ENCODE measurements around the gene NDFIP1.

The NDFIP1 gene

GRCh38 chr5:142091922-142092321 is 16.7 kb upstream of the NDFIP1 start:
- no peak for DNase-seq (ENCODE audit: low read depth)

- no peak for DNase-seq (ENCODE audit: low read depth)
These were observed 13.5 kb upstream of the NDFIP1 start for GRCh38 chr5:142095035-142095434.

- peak; percentile 60 for DNase-seq (ENCODE audit: low read depth)
These were observed 12.8 kb upstream of the NDFIP1 start for GRCh38 chr5:142095651-142096330.

DNA sequence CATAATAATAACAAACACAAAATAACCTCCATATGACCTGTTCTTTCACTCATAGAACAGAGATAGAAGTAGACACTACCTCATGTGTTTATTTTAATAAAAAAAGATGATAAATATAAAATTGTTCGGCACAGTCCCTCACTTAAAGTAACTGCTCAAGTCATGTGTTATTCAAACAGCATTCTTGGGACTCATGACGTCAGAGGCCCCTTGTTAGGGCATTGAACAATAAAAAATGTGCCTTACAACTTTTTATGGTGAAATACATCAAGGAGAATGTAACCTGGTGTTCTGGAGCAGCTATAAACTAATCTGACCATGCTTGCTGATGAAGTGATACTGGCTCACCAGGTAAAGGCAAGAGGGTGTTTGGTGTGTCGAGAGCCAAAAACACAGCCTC is 12.2 kb upstream of the NDFIP1 start:
- DNase-seq (ENCODE audit: low read depth): no peak

GRCh38 chr5:142097681-142098080 is 10.9 kb upstream of the NDFIP1 start:
- DNase-seq (ENCODE audit: low read depth): no peak

DNA sequence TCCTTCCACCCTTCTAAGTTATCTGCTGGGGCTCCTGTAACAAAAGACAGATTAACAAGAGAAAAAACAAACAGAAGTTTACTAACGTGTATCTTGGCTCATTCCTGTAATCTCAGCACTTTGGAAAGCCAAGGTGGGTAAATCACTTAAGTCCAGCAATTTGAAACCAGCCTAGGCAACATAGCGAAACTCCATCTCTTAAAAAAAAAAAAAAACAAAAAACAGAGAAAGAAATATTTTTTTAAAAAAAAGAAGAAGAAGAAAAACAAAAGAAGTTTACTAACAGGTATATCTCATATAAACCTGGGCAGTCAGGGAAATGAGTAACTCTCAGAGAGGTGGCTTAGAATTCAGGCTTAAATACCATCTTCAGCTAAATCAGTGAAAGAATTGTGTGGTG is 10.3 kb upstream of the NDFIP1 start:
- DNase-seq (ENCODE audit: low read depth): no peak

- DNase-seq (ENCODE audit: low read depth): no peak
These were observed 9.6 kb upstream of the NDFIP1 start for GRCh38 chr5:142098931-142099330.

DNA sequence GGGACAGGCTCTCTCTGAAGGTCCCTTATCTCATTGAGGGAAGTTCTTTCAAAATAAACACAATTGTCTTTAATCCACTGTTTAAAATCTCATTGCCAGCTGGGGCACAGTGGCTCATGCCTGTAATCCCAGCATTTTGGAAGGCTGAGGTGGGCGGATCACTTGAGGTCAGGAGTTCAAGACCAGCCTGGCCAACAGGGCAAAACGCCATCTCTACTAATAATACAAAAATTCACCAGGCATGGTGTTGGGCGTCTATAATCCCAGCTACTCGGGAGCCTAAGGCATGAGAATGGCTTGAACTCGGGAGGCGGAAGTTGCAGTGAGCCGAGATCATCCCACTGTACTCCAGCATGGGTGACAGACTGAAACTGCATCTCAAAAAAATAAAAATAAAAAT is 8.3 kb upstream of the NDFIP1 start:
- no peak for DNase-seq (ENCODE audit: low read depth)

DNA sequence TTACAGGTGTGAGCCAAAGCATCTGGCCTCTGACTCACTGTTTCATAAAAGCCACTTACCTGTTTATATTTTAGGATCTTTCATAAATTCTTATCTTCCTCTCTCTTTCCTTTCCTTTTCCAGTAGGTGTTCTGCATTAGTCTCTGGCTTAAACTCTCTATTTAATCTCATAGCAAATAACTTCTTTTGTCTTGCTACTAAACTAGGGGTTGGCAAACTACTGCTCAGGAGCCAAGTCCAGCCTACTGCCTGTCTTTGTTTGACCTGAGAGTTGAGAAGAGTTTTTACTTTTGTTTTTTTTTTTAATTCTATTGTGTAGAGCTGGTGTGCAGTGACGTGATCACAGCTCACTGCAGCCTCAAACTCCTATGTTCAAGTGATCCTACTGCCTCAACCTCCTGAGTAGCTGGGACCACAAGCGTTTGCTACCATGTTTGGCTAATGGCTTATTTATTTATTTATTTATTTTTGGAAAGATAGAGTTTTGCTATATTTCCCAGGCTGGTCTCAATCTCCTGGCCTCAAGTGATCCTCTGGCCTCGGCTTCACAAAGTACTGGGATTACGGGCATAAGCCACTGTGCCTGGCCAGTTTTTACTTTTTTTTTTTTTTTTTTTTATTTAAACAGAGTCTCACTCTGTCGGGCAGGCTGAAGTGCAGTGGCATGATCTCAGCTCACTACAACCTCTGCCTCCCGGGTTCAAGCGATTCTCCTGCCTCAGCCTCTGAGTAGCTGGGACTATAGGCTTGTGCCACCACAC is 5.4 kb upstream of the NDFIP1 start:
- no peak for DNase-seq (ENCODE audit: low read depth)

GRCh38 chr5:142104491-142104890 is 4.1 kb upstream of the NDFIP1 start:
- no peak for DNase-seq (ENCODE audit: low read depth)

DNA sequence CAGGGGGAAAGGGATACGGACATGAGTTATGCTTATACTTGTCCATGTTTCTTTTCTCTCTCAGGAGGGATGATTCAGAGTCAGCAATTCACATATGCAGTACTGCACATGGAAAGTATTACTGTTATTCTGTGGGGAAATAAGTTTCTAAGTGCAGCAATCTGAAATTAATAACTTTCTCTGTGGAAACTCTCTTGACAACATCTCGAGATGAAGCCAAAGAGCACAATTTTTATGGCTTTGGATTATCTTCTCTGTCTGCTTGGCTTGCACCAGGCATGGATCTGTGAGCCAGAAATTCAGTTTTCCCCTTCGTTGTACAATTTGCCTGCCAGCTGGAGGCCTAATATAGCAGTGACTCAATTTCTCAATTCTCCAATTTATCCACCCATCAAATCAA is 2.5 kb upstream of the NDFIP1 start:
- no peak for DNase-seq (ENCODE audit: low read depth)

GRCh38 chr5:142107036-142107735 is 1.4 kb upstream of the NDFIP1 start:
- DNase-seq (ENCODE audit: low read depth): no peak

- DNase-seq (ENCODE audit: low read depth): no peak
These were observed 695 bp upstream of the NDFIP1 start for GRCh38 chr5:142107736-142108431.

DNA sequence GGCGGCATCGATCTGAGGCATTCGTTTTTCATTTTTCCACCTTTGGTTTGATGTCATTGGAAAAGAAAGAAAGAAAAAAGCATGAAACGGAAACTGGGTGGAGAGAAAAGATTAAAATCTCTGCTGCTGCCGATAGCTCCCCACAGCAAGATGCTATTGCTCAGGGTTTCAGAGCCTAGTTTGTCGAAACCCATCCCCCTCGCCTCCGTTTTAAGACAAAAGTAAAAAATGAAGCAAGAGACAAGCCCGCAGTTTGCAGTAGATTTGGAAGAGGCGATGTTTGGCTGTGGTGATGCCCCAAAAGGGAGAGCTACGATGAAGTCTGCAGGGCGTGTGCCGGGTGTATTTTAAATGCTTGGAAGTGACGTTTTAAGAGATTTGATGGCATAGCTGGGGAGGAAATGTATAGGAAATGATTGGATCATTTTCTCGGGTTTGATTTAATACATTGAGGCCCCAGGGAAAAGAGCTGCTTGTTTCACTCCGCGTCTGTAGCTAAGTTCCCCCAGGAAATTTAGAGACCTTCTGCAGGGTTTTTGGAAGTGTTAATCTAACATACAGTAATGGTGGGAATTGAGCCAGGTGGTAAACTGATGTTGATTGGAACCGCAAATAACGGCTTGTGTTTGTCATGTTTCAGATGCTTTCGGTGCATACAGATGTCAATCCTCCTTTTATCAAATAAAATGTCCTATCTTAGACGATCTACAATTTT is 909 bp downstream of the NDFIP1 start:
- no peak for DNase-seq (ENCODE audit: low read depth)

DNA sequence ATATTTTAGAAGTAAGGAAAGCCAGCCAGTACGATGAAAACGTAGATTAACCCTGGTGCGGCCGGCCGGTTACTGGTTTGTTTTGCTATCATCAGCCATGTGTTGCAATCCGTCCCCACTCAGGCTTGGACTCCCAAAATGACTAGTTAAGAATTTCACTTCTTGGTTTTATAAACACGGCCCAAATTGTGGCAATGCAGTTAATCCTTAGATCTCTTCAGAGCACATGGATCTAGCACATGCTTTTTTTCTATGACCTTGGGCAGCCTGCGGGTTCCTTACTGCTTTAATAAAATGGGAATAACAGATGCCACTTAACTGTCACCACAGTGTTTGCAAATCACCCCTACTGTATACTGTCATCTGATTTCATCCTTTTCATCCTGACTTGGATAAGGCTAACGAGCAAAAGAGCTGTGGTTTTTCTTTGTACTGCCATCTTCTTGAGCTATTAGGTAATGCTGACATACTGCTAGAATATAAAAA is 1.5 kb downstream of the NDFIP1 start:
- no peak for DNase-seq (ENCODE audit: low read depth)

- no peak for DNase-seq (ENCODE audit: low read depth)
These were observed 2.6 kb downstream of the NDFIP1 start for GRCh38 chr5:142110988-142111687.

DNA sequence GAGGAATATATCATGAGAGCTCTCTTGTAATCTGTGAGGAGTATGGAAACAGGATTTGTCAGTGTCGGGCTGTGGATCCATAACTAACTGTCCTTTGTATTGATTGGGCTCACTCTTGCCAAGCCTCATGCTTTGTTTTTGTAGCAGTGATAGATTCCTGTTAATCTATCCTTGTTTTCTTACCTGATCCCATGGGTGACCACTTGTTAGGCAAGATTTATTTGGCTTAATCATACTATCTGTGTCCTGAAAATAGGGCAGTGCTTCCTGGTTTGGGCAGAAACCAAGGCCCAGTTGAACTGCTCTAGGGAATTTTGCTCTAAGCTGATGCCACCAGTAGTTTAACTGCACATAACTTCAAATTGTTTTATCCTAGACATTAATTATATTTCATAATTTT is 6.1 kb downstream of the NDFIP1 start:
- no peak for DNase-seq (ENCODE audit: low read depth)

- DNase-seq (ENCODE audit: low read depth): no peak
These were observed 7.5 kb downstream of the NDFIP1 start for GRCh38 chr5:142115937-142116614.

DNA sequence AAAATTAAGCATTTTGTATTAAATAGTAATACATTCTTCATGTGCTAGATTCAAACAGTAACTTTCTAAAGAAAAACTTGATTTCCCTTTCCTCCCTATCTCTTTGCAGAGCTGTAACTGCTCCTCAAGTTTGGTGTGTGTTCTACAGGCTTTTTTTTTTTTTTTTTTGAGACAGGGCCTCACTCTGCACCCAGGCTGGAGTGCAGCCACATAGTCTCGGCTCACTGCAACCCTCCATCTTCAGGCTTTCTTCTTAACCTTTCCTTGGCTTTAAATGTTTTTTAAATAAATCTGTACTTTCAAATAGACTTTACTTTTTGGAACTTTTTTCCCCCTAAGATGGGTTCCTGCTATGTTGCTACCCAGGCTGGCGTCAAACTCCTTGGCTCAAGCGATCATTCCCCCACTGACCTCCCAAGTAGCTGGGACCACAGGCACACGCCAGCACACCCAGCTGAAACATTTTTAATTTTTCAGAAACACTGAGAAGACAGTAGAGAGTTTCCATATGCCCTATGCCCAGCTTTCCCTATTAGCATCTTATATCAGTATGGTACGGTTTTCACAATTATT is 9.1 kb downstream of the NDFIP1 start:
- no peak for DNase-seq (ENCODE audit: low read depth)

DNA sequence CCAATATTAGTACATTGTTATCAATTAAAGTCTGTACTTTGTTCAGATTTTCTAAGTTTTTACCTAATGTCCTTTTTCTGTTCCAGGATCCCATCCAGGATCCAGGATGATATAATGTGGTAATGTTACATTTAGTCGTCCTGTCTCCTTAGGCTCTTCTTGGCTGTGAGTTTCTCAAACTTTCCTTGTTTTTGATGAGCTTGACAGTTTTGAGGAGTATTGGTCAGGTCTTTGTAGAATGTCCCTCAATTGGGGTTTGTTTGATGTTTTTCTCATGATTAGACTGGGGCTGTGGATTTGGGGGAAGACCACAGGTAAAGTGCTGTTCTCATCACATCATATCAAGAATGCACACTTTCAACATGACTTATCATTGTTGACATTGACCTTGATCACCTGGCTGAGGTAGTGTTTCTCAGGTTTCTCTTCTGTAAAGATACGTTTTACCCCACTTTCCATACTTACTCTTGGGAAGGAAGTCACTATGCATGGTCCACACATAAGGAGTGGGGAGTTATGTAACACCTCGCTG is 9.6 kb downstream of the NDFIP1 start:
- no peak for DNase-seq (ENCODE audit: low read depth)

Measured in activated gamma-delta T cell treated with anti-CD3 and anti-CD28 coated beads, Interleukin-2, amount 50 U/mL, for 16 hours (primary cell).